Measurements from ENCODE around the gene ZSWIM7. TPM values are rescaled to one million over a fixed set of nuclear protein-coding genes. Genes with fewer than 3 reads are reported as not detected.

ZSWIM7 gene
- total and polyA plus RNA-seq, 11 donors, result 15.3 to 47.3 (median 32.6) TPM

- Histone ChIP-seq H3K27me3 (no peaks in the 10 kb centered on the region), H3K9me3 (no peaks in the 10 kb centered on the region), H3K4me3 (no peak overlapping the region), H3K4me1 (peaks cover 0 to 8% (median 0%) of the 10 kb centered on the region in 12 donors), H3K27ac (no peak overlapping the region), H3K36me3 (peaks cover 0 to 29% (median 19%) of the 10 kb centered on the region in 9 donors)
- TF ChIP-seq CTCF (IDR thresholded peaks at IDR 0.05), result no peak
- no peak for TF ChIP-seq POLR2A (IDR thresholded peaks at IDR 0.05)
- no peak for DNase-seq
- ATAC-seq, result no peak
- WGBS, 4 donors, result 91 to 96% (median 94%) methylated on average over 5 of the region's 5 CpGs
- intact Hi-C loops (cut with DNase I), result no loop called here
Observed at GRCh38 chr17:15971882-15972281, 27.6 kb downstream of the ZSWIM7 start.

- TF ChIP-seq POLR2A (IDR thresholded peaks at IDR 0.05), result no peak
- no peak for TF ChIP-seq CTCF (IDR thresholded peaks at IDR 0.05)
- ATAC-seq (no peak), DNase-seq (no peak)
- Histone ChIP-seq H3K36me3 (peaks cover 0 to 22% (median 12%) of the 10 kb centered on the region in 9 donors), H3K4me1 (peaks cover 0 to 15% (median 0%) of the 10 kb centered on the region in 12 donors), H3K27ac (no peak overlapping the region), H3K4me3 (no peak overlapping the region), H3K27me3 (no peaks in the 10 kb centered on the region), H3K9me3 (no peaks in the 10 kb centered on the region)
- 81 to 86% (median 83%) methylated on average over 5 of the region's 5 CpGs for WGBS, 4 donors
- intact Hi-C loops (cut with DNase I), result no loop called here
Observed at GRCh38 chr17:15971098-15971678, 28.3 kb downstream of the ZSWIM7 start.

GRCh38 chr17:15970500-15970899, 29.0 kb downstream of the ZSWIM7 start:
- H3K27ac ChIP-seq, result no peak overlapping the region
- peaks cover 0 to 16% (median 10%) of the 10 kb centered on the region in 9 donors for H3K36me3 ChIP-seq
- ATAC-seq (no peak), DNase-seq (no peak)
- H3K4me1 ChIP-seq, result peaks cover 0 to 22% (median 0%) of the 10 kb centered on the region in 12 donors
- H3K27me3 ChIP-seq, result no peaks in the 10 kb centered on the region
- TF ChIP-seq CTCF (IDR thresholded peaks at IDR 0.05), result no peak
- TF ChIP-seq POLR2A (IDR thresholded peaks at IDR 0.05), result no peak
- no peak overlapping the region for H3K4me3 ChIP-seq
- no peaks in the 10 kb centered on the region for H3K9me3 ChIP-seq
- intact Hi-C loops (cut with DNase I), result no loop called here
- WGBS, 4 donors, result 92 to 95% (median 94%) methylated on average over 2 of the region's 2 CpGs

GRCh38 chr17:15969463-15969862, 30.0 kb downstream of the ZSWIM7 start:
- intact Hi-C loops (cut with DNase I), result no loop called here
- H3K27ac ChIP-seq, result no peak overlapping the region
- ATAC-seq (no peak), DNase-seq (no peak)
- H3K27me3 ChIP-seq, result no peaks in the 10 kb centered on the region
- no peak overlapping the region for H3K4me3 ChIP-seq
- TF ChIP-seq CTCF (IDR thresholded peaks at IDR 0.05), result no peak
- no peak for TF ChIP-seq POLR2A (IDR thresholded peaks at IDR 0.05)
- 87 to 95% (median 90%) methylated on average over 8 of the region's 8 CpGs for WGBS, 4 donors
- no peaks in the 10 kb centered on the region for H3K9me3 ChIP-seq
- H3K36me3 ChIP-seq, result peaks cover 0 to 6% (median under 1%) of the 10 kb centered on the region in 9 donors
- peaks cover 0 to 26% (median 0%) of the 10 kb centered on the region in 12 donors for H3K4me1 ChIP-seq

Measured in heart left ventricle (tissue), 16 donors.